Neural cell (in vitro differentiated cells): ENCODE results near the gene ETNK2.

Experiments used
- CTCF ChIP-seq: fragments of 450-650 bp; IDR thresholded peaks from 2 replicates; pipeline ENCODE4 v1.5.1; 2014; ENCODE audit warnings: antibody characterized with exemption, mild to moderate bottlenecking, moderate library complexity; ENCODE audit not compliant: poor library complexity, severe bottlenecking
- EP300 ChIP-seq: fragments of 450-650 bp; conservative IDR thresholded peaks from 2 replicates; pipeline ENCODE4 v1.6.1; 2014; ENCODE audit warnings: antibody characterized with exemption, mild to moderate bottlenecking, moderate library complexity; ENCODE audit not compliant: poor library complexity, severe bottlenecking
- EZH2 ChIP-seq: fragments of 200-600, 300-800 bp; shearing (Covaris generic), sonication (generic); IDR thresholded peaks from 2 replicates; pipeline ENCODE4 v1.6.1; 2014; ENCODE audit warnings: antibody characterized with exemption, low read length, borderline replicate concordance, mild to moderate bottlenecking; ENCODE audit not compliant: insufficient read depth, poor library complexity, severe bottlenecking
- MXI1 ChIP-seq: fragments of 450-650 bp; conservative IDR thresholded peaks from 2 replicates; pipeline ENCODE4 v1.6.1; 2014; ENCODE audit warnings: antibody characterized with exemption, mild to moderate bottlenecking; ENCODE audit not compliant: poor library complexity, severe bottlenecking
- POLR2AphosphoS5 ChIP-seq: IDR thresholded peaks from 2 replicates; pipeline ENCODE4 v1.6.1; 2012
- RAD21 ChIP-seq: fragments of 450-650 bp; conservative IDR thresholded peaks from 2 replicates; pipeline ENCODE4 v1.6.1; 2014; ENCODE audit warnings: antibody characterized with exemption, mild to moderate bottlenecking, moderate library complexity
- SMC3 ChIP-seq: fragments of 450-650 bp; conservative IDR thresholded peaks from 2 replicates; pipeline ENCODE4 v1.6.1; 2014; ENCODE audit warnings: antibody characterized with exemption, mild to moderate bottlenecking, moderate library complexity; ENCODE audit not compliant: poor library complexity
- TAF1 ChIP-seq: IDR thresholded peaks from 2 replicates; pipeline ENCODE4 v1.6.1; 2012; ENCODE audit warnings: low read depth

- no peak for TF ChIP-seq MXI1
- TF ChIP-seq CTCF: no peak
- no peak for TF ChIP-seq TAF1
- TF ChIP-seq RAD21: no peak
- no peak for TF ChIP-seq EP300
- TF ChIP-seq SMC3: no peak
- TF ChIP-seq EZH2: no peak
- TF ChIP-seq POLR2AphosphoS5: no peak
Observed at GRCh38 chr1:204196068-204196795, 44.4 kb upstream of the ETNK2 start, which contains the start of gene KISS1.
